Measurements from ENCODE around the gene DENND5B.

Gene DENND5B

GRCh38 chr12:31368666-31369361 is 222.1 kb downstream of the DENND5B start:
- DNase-seq = no peak

DNA sequence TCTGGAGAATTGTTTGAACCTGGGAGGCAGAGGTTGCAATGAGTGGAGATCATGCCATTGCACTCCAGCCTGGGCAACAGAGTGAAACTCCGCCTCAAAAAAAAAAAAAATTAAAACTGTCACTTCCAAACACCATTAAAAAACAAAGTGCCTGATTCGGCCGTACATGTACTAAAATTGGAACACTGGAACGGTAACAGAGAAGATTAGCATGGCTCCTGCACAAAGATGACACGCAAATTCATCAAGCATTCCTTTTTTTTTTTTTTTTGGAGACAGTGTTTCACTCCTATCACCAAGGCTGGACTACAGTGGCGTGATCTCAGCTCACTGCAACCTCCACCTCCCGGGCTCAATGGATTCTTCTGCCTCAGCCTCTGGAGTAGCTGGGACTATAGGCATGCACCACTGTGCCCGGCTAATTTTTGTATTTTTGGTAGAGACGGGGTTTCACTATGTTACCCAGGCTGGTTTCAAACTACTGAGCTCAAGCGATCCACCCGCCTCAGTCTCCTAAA is 224.8 kb downstream of the DENND5B start:
- DNase-seq = no peak

- DNase-seq = no peak
Measured at GRCh38 chr12:31363831-31364230, 227.1 kb downstream of the DENND5B start.

- no peak for DNase-seq
Measured at GRCh38 chr12:31363416-31363809, 227.5 kb downstream of the DENND5B start.

DNA sequence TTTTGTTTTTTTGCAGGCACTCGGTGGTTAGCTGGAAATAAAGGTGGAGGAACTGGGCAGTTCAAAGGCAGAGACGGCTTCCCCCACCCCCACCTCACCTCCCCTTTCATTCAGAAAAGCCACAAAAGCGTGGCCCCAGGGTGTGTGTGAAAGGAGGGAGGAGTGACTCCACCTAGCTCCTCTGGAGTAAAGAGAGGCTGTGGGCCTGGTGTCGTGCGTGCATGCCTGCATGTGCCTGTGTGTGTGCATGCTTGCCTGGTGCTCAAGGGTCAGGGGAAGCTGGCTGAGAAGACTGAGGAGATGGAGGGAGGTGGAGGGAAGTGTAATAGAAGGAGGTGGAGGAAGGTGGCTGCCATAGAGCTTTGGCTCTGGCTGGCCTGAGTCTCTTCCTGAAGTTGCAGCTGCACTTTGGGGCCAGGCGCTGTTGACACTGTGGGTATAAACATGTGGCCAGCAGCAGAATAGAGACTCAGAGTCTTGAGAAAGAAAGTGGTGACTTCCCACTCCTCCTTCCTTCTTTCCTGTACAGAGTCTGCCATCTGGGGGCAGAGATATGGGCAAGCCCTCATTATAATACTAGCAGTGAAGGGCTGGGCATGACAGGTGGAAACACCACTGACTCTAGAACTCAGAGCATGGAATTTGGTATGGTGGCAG is 228.0 kb downstream of the DENND5B start:
- DNase-seq = no peak

- DNase-seq = peak; percentile 18
Measured at GRCh38 chr12:31362115-31362758, 228.7 kb downstream of the DENND5B start.

GRCh38 chr12:31361730-31362114 is 229.2 kb downstream of the DENND5B start:
- DNase-seq = no peak

GRCh38 chr12:31355747-31356107 is 235.2 kb downstream of the DENND5B start:
- DNase-seq = no peak

DNA sequence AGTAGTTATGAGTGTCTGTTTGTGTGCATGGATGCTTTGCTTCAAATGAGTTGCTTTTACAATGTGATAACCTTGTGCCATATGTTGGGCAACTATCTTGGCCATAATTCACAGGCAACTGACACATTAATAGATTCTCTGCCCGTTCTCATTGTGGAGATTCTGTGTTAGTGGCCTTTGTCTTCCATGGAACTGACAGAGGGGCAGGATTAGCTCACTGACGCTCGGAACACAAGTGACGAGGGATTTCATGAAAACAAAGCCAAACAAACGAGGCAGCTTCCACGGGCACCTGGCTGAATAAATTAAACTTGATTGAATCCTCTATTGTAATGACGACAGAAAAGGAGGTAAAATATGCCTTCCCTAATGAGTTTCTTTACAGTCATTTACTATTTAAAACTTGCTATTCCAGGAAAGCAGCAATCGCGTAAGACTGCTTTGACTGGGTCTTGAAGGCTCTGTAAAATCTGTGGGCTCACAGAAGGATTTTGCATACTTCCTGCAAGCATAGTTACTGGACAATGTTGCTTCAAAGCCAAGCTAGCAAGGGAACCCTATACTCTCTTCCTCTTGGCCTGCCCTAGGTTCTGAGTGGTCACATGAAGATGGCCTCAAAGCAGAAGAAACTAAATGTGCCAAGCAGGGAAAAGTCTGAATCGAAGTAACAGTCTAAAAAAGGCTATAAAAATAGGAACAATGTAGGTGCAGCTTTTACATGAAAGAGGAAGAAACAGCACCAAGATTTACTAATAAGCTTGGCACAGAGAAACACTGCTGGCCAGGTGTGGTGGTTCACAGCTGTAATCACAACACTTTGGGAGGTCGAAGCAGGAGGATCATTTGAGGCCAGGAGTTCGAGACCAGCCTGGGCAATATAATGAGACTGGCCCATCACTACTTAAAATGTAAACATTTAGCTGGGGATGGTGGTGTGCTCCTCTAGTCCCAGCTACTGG is 236.9 kb downstream of the DENND5B start:
- DNase-seq = peak; percentile 86

DNA sequence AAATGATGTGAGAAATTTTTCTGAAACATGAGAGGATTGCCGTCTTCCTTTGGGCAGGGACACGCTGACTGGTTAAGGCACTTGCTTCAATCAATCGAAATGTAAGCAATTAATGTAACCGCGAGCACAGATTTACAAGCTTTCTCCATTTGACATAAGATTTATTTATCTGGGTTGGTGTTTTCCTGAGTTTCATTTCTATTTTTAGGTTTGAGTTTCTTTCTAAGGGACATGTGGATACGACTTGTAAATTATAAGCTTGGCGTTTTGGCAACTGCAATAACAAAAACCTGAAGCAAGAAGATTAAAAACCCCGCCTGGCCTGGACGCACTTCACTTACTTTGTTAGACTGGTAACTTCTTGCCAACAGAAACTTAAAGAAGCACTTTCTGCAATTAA is 244.7 kb downstream of the DENND5B start:
- DNase-seq = no peak

GRCh38 chr12:31343139-31343538 is 247.8 kb downstream of the DENND5B start:
- DNase-seq = no peak

GRCh38 chr12:31342286-31342685 is 248.7 kb downstream of the DENND5B start:
- no peak for DNase-seq

DNA sequence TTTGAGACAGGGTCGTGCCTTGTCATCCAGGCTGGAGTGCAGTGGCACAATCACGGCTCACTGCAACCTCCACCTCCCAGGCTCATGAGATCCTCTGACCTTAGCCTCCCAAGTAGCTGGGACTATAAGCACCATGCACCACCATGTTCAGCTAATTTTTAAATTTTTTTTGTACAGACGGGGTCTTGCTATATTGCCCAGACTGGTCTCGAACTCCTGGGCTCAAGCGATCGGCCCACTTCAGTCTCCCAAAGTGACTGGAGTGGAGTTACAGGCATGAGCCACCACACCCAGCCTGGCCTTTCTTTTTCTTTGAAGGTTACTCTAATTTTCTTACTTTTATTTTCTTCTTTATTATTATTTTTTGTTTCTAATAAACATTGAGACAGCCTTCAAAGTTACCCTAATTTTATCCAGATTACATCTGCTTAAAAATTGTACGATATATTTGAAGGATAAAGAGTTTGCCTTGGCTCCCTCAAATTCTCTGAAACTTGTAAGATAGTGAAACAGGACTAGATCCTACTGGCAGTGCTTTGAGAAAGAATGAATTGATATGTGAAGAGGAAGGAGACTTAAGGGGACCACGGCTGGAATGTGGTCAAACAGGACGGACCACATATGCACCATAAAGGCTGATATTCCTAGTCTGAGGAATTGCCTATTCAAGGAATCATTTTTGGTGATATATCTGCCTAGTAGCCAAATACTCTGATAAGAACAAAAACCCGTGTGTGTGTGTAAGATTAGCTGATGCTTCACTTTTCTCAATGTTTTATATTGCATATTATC is 250.9 kb downstream of the DENND5B start:
- no peak for DNase-seq

GRCh38 chr12:31337952-31338351 is 253.0 kb downstream of the DENND5B start:
- DNase-seq = no peak
